H1 (cell line): ENCODE measurements around the gene NFASC. TPM values are rescaled to one million over a fixed set of nuclear protein-coding genes. Genes with fewer than 3 reads are reported as not detected.

Experiments used
- CTBP2 ChIP-seq: IDR thresholded peaks from 2 replicates; pipeline ENCODE4 v1.7.0; 2011; ENCODE audit warnings: borderline replicate concordance, mild to moderate bottlenecking, moderate library complexity, mixed read lengths, low read length; ENCODE audit not compliant: insufficient read depth, insufficient read length
- EP300 ChIP-seq, 2 experiments: IDR thresholded peaks; 1 replicate in 1 of 2; 2 replicates in 1 of 2; pipeline ENCODE4 v1.6.1; 2011 to 2012; ENCODE audit warnings: low read depth in 2 of 2, low read length in 2 of 2, mild to moderate bottlenecking in 2 of 2, borderline replicate concordance in 1 of 2, inconsistent platforms in 1 of 2, moderate library complexity in 1 of 2
- SRF ChIP-seq: IDR thresholded peaks from 2 replicates; pipeline ENCODE4 v1.6.1; 2011; ENCODE audit warnings: mild to moderate bottlenecking, low read depth, low read length, moderate library complexity
- SUZ12 ChIP-seq: fragments of 200-600 bp; sonication (generic); IDR thresholded peaks from 2 replicates; pipeline ENCODE4 v1.6.1; 2012; ENCODE audit warnings: mild to moderate bottlenecking, inconsistent platforms, low read length, moderate library complexity, mixed read lengths
- polyA plus RNA-seq, 7 experiments: library from polyadenylated mRNA; depleted of rRNA in 3 of 7; stranded (reverse) in 5 of 7; unstranded in 2 of 7; fragments of >200 nt in 5 of 7; fragments of 200-250 nt in 2 of 7; gene quantifications; 1 replicate in 5 of 7; 2 replicates in 1 of 7; 4 replicates in 1 of 7; pipeline versions ENCODE4 v1.2.1 to v1.2.3, GENCODE V29; 2011 to 2013; ENCODE audit warnings: missing spikeins in 2 of 7, mixed read lengths in 2 of 7
- total RNA-seq: library from RNA; stranded (reverse); fragmentation: NEBNext Ultra II Directional; extraction: Animal tissue kit (Norgen Biotek cat#: 25700); gene quantifications from 2 replicates; pipeline ENCODE4 v1.2.1, GENCODE V29; 2021
- TF ChIP-seq, protein P1 (sequence below): IDR thresholded peaks from 2 replicates; pipeline ENCODE4 v1.6.1; 2012; ENCODE audit warnings: inconsistent platforms

Gene NFASC
- total and polyA plus RNA-seq, 2 of the 8 experiments (the other 6 are each of a cell fraction or from before 2014, with no cell fraction given), result 5.0 to 15.2 TPM

DNA sequence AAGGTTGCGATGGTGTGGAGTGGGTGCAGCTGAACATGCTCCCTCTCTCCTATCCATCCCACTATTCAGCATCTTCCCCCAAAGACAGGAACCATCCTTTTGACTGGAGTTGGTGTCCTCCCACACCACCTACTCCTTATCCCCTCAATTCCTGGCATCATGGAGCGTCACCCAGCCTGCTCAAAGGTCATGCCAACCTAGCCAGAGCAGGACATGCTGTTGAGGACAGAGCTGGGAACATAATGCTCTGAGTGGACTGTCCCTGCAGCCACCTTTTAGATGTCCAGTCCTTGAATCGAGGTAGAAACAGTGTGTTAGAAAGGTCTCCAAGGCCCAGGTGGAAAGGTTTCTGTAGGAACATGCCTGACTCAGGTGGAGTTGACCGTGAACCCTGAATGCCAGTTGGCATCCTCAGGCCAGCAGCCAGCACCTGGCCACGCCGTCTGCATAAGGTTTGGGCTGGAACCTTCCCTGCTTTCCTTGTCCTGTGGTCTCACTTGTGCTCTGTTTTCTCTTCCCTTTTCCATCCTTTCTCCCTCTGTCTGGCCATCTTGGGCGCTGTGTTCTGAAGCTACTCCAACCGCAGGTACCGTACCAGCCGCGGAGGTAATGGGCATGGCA is 120.2 kb downstream of the NFASC start (continued):
- no peak for TF ChIP-seq EP300 (IDR thresholded peaks at IDR 0.05; ENCODE audit: borderline replicate concordance in 1 of 2, low read depth in 2 of 2, low read length in 2 of 2)
- TF ChIP-seq, protein P1, sequence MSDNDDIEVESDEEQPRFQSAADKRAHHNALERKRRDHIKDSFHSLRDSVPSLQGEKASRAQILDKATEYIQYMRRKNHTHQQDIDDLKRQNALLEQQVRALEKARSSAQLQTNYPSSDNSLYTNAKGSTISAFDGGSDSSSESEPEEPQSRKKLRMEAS, result no peak
- TF ChIP-seq SUZ12, result no peak
- no peak for TF ChIP-seq CTBP2
- no peak for TF ChIP-seq SRF
- TF ChIP-seq, all 59 proteins: peak for 0
